Stimulated activated CD8-positive, alpha-beta memory T cell treated with anti-CD3 and anti-CD28 coated beads, Interleukin-7, amount 100 ng/mL, for 24 hours (primary cell): ENCODE data around the gene OSER1.

Source experiments
- DNase-seq: peaks from one replicate; pipeline ENCODE4 v3.0.0-alpha.2; 2020; ENCODE audit warnings: low read depth

OSER1 gene

DNA sequence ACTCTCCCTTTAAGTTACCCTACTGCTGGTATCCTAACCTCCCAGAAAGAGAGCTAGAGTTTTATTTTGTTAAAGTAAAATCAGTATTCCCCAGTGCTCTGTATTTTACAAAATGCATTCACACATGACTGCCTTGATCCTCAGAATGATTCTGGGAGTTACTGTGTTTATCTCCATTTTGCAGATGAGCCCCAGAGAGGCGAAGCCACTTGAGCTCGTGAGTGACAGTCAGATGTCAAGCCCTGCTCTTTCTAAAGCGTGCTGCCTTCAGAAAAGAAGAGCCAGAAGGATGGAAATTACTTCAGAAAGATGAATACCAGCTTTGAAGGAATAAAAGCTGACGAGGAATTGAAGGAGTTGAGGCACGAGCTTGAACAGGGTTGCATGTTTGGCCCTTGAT, 14.1 kb upstream of the OSER1 start:
- DNase-seq, result no peak

DNA sequence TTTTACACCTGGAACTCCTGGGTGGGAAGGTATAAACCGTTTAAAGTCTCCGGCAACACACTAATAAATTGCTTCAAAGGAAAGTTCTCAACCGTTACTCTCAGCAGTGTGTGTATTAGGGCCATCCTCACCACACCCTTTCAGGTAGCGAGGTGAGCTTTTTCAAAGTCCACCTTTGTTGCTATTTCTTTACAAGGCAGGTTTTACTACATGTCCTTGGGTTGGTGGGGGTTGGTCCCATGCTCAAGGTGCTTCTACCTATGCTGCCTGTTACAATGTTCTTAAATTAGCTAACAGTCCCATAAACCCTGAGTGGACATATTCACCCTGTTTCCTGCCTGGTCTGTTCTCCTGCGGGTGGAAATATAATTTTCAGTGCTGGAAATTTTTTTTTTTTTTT, 13.2 kb upstream of the OSER1 start:
- DNase-seq, result no peak

DNA sequence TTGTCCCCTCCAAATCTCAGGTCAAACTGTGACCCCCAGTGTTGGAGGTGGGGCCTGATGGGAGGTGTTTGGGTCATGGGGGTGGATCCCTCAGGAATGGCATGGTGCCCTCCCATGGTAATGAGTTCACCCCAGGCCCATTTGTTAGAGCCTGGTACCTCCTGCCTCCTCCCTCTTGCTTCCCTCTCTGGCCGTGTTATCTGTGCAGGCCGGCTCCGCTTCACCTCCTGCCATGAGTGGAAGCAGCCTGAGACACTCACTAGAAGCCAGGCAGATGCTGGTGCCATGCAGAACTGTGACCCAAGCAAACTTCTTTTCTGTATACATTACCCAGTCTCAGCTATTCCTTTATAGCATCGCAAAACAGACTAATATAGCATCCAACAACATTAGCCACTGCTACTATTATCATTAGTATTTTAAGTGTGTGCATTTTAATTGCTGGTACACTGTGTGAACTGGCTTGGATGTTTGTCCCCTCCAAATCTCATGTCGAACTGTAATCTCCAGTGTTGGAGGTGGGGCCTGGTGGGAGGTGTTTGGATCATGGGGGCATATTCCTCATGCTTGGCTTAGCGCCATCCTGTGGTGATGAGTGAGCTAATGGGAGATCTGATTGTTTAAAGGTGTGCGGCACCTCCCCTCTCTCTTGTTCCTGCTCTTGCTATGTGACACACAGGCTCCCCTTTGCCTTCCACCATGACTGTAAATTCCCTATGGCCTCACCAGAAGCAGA, 12.2 kb upstream of the OSER1 start:
- DNase-seq, result no peak

DNA sequence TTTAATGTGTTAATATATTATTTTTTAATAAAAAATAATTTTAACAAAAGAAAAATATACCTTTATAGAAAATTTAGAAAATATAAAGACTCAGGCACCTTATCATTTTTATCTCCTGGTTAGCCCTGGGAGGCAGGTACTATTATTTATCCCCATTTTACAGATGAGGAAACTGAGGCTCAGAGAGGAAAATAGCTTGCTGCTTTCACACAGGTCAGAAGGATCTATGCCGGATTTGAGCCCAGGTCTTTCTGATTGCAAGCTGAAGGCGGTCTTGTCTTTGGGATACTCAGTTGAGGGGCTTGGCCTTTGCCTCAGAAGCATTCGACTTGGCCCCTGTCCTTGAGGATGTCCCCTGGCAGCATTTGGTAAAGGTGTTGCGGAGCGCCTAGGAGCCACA, 11.5 kb upstream of the OSER1 start:
- no peak for DNase-seq

GRCh38 chr20:44221368-44221954, 10.9 kb upstream of the OSER1 start:
- no peak for DNase-seq

- DNase-seq, result no peak
These were observed 9.2 kb upstream of the OSER1 start for GRCh38 chr20:44219791-44220190.

GRCh38 chr20:44219170-44219730, 8.7 kb upstream of the OSER1 start:
- no peak for DNase-seq

GRCh38 chr20:44218446-44218845, 7.9 kb upstream of the OSER1 start:
- DNase-seq, result no peak

DNA sequence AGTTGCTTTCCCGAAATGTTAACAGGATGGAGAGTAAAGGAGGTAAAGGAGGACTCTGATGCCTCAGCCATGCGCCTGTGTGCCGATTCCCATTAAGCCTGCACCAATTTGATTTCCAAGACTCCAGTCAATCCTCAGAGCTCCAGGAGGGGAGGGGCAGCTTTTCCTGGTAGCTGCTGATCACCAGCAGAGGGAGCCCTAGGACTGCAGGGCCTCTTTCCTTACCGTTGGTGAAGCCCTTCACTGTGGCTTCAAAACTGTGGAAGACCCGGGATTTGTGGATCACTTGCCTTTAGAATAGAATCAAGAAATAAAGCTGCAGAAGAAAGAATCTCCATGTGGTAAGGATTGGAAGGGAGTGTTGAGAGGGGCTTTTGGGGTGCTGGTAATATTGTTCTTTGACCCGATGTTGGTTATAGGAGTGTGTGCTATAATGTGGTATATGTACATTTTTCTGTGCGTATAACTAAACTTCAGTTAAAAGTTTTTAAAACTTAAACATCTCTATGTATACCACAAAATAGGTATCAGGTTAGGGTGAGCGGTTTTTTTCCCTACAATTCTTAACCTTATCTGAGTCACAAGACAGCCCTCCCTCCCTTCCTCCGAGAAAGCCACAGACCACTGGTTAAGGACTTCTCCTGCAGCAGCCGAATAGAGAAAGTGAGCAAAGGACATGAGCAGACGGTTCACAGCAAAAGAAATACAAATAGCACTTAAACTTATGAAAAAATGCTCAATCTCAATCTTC, 6.9 kb upstream of the OSER1 start:
- peak; percentile 45 for DNase-seq

DNA sequence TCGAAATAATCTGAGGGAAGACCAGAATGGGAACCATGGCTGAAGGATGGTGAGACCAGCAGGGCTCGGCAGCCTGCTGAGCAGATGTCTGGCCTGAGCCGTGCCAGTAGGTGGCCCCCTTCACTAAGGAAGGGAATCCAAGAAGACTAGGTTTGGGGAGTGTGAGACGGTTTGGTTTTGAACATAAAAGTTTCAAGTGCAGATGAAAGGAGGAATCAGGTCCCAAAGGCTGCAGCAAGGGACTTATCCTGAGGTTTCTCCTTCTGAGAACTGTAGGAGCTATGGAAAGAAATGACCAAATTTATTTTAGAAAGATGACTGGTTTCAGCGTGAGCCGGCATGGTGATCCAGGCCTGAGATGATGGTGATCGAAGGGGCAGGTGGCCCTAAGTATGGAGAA, 4.6 kb upstream of the OSER1 start:
- DNase-seq, result peak; percentile 40

- no peak for DNase-seq
These were observed 2.2 kb upstream of the OSER1 start for GRCh38 chr20:44212792-44213191.

GRCh38 chr20:44211177-44212039, 837 bp upstream of the OSER1 start:
- DNase-seq, result no peak

GRCh38 chr20:44209686-44210405, 725 bp downstream of the OSER1 start:
- DNase-seq, result no peak

GRCh38 chr20:44208770-44209169, 1.8 kb downstream of the OSER1 start:
- DNase-seq, result no peak

DNA sequence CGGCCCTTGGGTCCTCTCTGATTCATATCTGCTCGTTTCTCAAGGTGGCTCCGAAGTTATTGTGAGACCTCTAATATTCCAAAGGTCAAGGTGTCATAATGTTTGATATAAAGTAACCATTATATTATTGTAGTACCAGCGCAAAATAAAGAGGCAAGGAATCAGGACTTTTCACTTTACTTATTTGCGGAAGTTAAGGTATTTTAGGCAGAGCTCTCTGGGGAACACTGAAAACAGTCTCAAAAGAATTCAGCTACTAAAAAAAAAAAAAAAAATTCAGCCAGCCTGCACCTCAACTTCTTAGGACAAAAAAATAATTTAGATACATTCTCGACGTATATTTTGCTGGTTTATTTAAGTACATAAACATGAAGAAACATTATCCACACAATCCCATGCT, 2.4 kb downstream of the OSER1 start:
- no peak for DNase-seq

- DNase-seq, result no peak
These were observed 3.3 kb downstream of the OSER1 start for GRCh38 chr20:44207126-44207723.

GRCh38 chr20:44206132-44206531, 4.4 kb downstream of the OSER1 start:
- no peak for DNase-seq

- no peak for DNase-seq
These were observed 5.7 kb downstream of the OSER1 start for GRCh38 chr20:44204832-44205215.

DNA sequence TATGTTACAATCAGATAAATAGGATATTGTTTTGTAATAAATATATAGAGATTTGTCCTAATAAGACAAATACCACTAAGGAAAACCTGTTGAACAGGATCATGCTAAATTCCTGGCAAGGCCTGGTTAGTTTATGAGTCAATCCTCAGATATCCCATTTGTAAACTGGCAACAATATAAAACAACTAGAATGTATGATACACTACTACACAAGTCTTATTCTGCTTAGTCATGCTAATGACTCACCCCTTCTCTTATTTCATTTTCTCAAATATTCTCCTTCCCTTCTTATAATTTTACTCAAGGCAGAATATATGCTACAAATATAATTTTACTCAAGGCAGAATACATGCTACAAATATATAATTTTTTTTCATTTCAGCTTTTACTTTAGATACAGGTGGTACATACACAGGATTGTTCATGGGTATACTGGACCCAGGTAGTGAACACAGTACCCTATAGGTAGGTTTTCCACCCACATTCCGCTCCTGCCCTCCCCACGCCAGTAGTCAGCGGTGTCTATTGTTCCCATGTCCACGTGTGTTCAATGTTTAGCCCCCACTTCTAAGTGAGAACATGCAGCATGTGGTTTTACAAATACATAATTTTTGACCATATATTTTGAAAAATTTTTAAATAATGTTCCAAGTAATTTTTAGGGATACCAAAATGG, 6.3 kb downstream of the OSER1 start:
- DNase-seq, result no peak

- DNase-seq, result no peak
These were observed 7.4 kb downstream of the OSER1 start for GRCh38 chr20:44203161-44203560.
